ENCODE data around the gene FXR2.
"Not testable (repeated sequence)": the region's sequence is repeated elsewhere in the genome, so short reads cannot be mapped to it uniquely, and the experiment has no call there.

Gene FXR2

DNA sequence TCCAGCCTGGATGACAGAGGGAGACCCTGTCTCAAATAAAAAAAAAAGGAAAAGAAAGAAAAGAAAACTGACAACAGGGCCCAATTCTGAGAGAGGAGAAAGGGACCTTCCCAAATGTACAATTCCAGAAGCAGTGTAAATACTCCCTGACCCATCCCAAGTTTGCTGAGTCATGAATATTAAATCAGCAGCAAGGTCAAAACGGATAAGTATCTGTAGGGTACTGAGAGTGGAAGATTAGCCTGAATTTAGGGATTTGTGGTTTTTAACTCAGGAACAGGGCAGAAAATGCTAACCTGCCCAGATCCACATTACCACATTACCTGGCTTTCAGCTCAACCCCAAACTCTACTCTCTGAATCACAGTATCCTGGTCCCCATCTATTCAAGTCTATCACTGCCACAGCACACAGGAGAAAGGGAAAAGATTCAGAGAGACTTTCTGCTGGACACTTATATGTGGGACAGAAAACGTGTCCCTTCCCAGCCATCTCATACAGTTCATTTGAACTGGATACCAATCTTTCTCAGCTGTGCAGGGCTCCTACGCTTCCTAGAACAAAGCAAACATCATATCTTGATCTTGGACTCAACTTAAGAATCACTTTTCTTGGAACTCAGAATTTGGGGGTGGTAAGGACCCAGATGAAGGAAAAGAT, 2.9 kb downstream of the FXR2 start:
- peaks cover 23% of the 10 kb centered on the region; the same call in 1 of the 2 replicates for H3K36me3 ChIP-seq (ENCODE audit: insufficient read depth, low read length)
- TF ChIP-seq EZH2 (IDR thresholded peaks at IDR 0.05; ENCODE audit: borderline replicate concordance, low read length): no peak
- TF ChIP-seq CTCF (IDR thresholded peaks at IDR 0.05; ENCODE audit: low read length): no peak
- no peaks in the 10 kb centered on the region for H3K27me3 ChIP-seq (ENCODE audit: insufficient read depth, low read length)
- no peak overlapping the region; the same call in 1 of the 2 replicates for H3K9ac ChIP-seq (ENCODE audit: low read length)
- H3K27ac ChIP-seq (ENCODE audit: low read depth, low read length, poor library complexity, severe bottlenecking): no peak overlapping the region
- peak overlapping the region; percentile 20; the same call in 1 of the 2 replicates for H3K4me2 ChIP-seq (ENCODE audit: low read length)
- H3K9me3 ChIP-seq (ENCODE audit: low read length): no peaks in the 10 kb centered on the region
- H2AFZ ChIP-seq (ENCODE audit: low read length): no peak overlapping the region
- peaks cover 23% of the 10 kb centered on the region for H3K4me1 ChIP-seq (ENCODE audit: insufficient read depth, low read length, severe bottlenecking)
- peaks cover 23% of the 10 kb centered on the region for H3K79me2 ChIP-seq (ENCODE audit: insufficient read depth, low read length)
- H3K4me3 ChIP-seq (ENCODE audit: low read depth, low read length, poor library complexity, severe bottlenecking): no peak overlapping the region
- no peaks in the 10 kb centered on the region for H4K20me1 ChIP-seq (ENCODE audit: insufficient read depth, low read length)
- no peaks in the 10 kb centered on the region for H3F3A ChIP-seq (ENCODE audit: insufficient read depth, low read length)
- no peaks in the 10 kb centered on the region for H3K9me2 ChIP-seq (ENCODE audit: low read depth, low read length)

DNA sequence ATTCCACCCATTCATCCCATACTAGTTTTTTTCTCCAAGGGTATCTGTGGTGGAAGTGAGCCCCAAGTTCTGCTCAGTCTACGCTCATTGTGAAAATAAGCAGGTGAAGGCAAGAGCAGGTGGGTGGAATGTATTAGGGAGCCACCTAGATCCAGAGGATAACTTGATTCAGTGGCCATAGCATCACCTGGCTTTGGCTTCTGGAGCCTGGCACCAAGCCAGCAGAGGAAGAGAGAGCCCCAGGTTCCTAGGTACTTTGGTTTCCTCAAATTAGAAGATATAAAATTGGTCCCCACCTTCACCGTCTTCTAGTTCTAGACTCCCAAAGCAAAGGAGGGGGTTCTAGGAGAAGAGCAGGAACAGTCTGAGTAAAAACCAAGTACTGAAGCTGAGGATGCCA, 4.1 kb downstream of the FXR2 start:
- H3K9me2 ChIP-seq (ENCODE audit: low read depth, low read length): no peaks in the 10 kb centered on the region
- H3F3A ChIP-seq (ENCODE audit: insufficient read depth, low read length): no peaks in the 10 kb centered on the region
- TF ChIP-seq EZH2 (IDR thresholded peaks at IDR 0.05; ENCODE audit: borderline replicate concordance, low read length): no peak
- TF ChIP-seq CTCF (IDR thresholded peaks at IDR 0.05; ENCODE audit: low read length): no peak
- no peaks in the 10 kb centered on the region for H3K9me3 ChIP-seq (ENCODE audit: low read length)
- H3K27me3 ChIP-seq (ENCODE audit: insufficient read depth, low read length): no peaks in the 10 kb centered on the region
- H2AFZ ChIP-seq (ENCODE audit: low read length): no peak overlapping the region
- no peak overlapping the region for H3K27ac ChIP-seq (ENCODE audit: low read depth, low read length, poor library complexity, severe bottlenecking)
- H4K20me1 ChIP-seq (ENCODE audit: insufficient read depth, low read length): no peaks in the 10 kb centered on the region
- peaks cover 23% of the 10 kb centered on the region for H3K79me2 ChIP-seq (ENCODE audit: insufficient read depth, low read length)
- H3K4me2 ChIP-seq (ENCODE audit: low read length): no peak overlapping the region
- H3K36me3 ChIP-seq (ENCODE audit: insufficient read depth, low read length): peaks cover 28% of the 10 kb centered on the region; the same call in 1 of the 2 replicates
- H3K9ac ChIP-seq (ENCODE audit: low read length): no peak overlapping the region
- H3K4me3 ChIP-seq (ENCODE audit: low read depth, low read length, poor library complexity, severe bottlenecking): no peak overlapping the region
- H3K4me1 ChIP-seq (ENCODE audit: insufficient read depth, low read length, severe bottlenecking): peaks cover 23% of the 10 kb centered on the region

DNA sequence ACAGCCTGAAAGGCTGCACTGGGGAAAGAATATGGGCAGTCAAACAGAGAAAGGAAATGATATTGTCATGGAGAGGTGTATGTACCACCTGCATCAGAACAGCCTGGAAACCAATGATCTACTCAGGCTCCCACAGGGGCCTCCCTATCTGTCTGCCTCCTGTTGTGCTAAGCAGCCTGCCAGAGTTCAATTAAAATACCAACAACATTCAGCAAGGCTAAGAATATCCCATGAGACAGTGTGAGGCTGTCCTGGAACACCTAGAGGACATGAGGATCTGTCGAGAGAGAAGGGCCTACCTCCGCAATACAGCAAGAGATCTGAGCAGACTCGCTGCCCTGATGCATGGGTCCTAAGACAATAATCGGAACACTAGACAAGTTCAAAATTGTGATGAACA, 8.4 kb downstream of the FXR2 start:
- peaks cover 7% of the 10 kb centered on the region for H3K79me2 ChIP-seq (ENCODE audit: insufficient read depth, low read length)
- H3K27me3 ChIP-seq (ENCODE audit: insufficient read depth, low read length): no peaks in the 10 kb centered on the region
- no peak overlapping the region for H3K27ac ChIP-seq (ENCODE audit: low read depth, low read length, poor library complexity, severe bottlenecking)
- H3K4me3 ChIP-seq (ENCODE audit: low read depth, low read length, poor library complexity, severe bottlenecking): no peak overlapping the region
- no peaks in the 10 kb centered on the region for H3F3A ChIP-seq (ENCODE audit: insufficient read depth, low read length)
- H3K4me2 ChIP-seq (ENCODE audit: low read length): no peak overlapping the region
- H4K20me1 ChIP-seq (ENCODE audit: insufficient read depth, low read length): no peaks in the 10 kb centered on the region
- H3K9me3 ChIP-seq (ENCODE audit: low read length): no peaks in the 10 kb centered on the region
- no peak overlapping the region for H3K9ac ChIP-seq (ENCODE audit: low read length)
- no peaks in the 10 kb centered on the region for H3K4me1 ChIP-seq (ENCODE audit: insufficient read depth, low read length, severe bottlenecking)
- peaks cover 52% of the 10 kb centered on the region for H3K36me3 ChIP-seq (ENCODE audit: insufficient read depth, low read length)
- no peak overlapping the region for H2AFZ ChIP-seq (ENCODE audit: low read length)
- TF ChIP-seq EZH2 (IDR thresholded peaks at IDR 0.05; ENCODE audit: borderline replicate concordance, low read length): no peak
- no peak for TF ChIP-seq CTCF (IDR thresholded peaks at IDR 0.05; ENCODE audit: low read length)
- no peaks in the 10 kb centered on the region for H3K9me2 ChIP-seq (ENCODE audit: low read depth, low read length)

DNA sequence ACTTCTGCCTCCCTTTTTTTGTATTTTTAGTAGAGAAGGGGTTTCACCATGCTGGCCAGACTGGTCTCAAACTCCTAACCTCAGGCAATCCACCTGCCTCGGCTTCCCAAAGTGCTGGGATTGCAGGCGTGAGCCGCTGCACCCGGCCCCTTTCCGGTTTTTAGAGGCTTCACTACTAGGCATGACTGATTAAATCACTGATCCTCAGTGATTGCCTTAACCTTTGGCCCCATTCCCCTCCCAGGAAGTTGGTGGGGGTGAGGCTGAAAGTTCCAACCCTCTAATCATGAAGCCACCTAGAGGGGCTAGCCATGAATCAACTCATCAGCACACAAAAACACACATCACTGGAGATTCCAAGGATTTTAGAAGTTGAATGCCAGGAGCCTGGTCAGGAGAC, 17.1 kb downstream of the FXR2 start:
- not testable (repeated sequence) for H3K27ac ChIP-seq (ENCODE audit: low read depth, low read length, poor library complexity, severe bottlenecking); H3K79me2 ChIP-seq (ENCODE audit: insufficient read depth, low read length); H3F3A ChIP-seq (ENCODE audit: insufficient read depth, low read length); H4K20me1 ChIP-seq (ENCODE audit: insufficient read depth, low read length); H3K4me3 ChIP-seq (ENCODE audit: low read depth, low read length, poor library complexity, severe bottlenecking); H2AFZ ChIP-seq (ENCODE audit: low read length); H3K27me3 ChIP-seq (ENCODE audit: insufficient read depth, low read length); H3K9me2 ChIP-seq (ENCODE audit: low read depth, low read length); H3K4me1 ChIP-seq (ENCODE audit: insufficient read depth, low read length, severe bottlenecking); H3K4me2 ChIP-seq (ENCODE audit: low read length); H3K9ac ChIP-seq (ENCODE audit: low read length); H3K9me3 ChIP-seq (ENCODE audit: low read length)
- H3K36me3 ChIP-seq (ENCODE audit: insufficient read depth, low read length): peaks cover 84% of the 10 kb centered on the region
